T-helper 1 cell treated with Interleukin-12 subunit alpha and Interleukin-12 subunit beta and Interleukin-4 antibody, amounts not matched to agents 30 ng/mL and 1 ng/mL, for 36 hours (primary cell): Measurements from ENCODE around the gene ASB16. TPM values are rescaled to one million over a fixed set of nuclear protein-coding genes. Genes with fewer than 3 reads are reported as not detected.

Experiments
- intact Hi-C: fragments of 100-400 bp; cut with micrococcal nuclease; formaldehyde crosslinking; loops from one replicate; pipeline ENCODE4 v1.15.1; 2024
- total RNA-seq: library from RNA; stranded (reverse); gene quantifications from 2 replicates; pipeline ENCODE4 v1.2.3, GENCODE V29; 2022

ASB16 gene
- total RNA-seq, 1 donor from 2014 or later = not detected

DNA sequence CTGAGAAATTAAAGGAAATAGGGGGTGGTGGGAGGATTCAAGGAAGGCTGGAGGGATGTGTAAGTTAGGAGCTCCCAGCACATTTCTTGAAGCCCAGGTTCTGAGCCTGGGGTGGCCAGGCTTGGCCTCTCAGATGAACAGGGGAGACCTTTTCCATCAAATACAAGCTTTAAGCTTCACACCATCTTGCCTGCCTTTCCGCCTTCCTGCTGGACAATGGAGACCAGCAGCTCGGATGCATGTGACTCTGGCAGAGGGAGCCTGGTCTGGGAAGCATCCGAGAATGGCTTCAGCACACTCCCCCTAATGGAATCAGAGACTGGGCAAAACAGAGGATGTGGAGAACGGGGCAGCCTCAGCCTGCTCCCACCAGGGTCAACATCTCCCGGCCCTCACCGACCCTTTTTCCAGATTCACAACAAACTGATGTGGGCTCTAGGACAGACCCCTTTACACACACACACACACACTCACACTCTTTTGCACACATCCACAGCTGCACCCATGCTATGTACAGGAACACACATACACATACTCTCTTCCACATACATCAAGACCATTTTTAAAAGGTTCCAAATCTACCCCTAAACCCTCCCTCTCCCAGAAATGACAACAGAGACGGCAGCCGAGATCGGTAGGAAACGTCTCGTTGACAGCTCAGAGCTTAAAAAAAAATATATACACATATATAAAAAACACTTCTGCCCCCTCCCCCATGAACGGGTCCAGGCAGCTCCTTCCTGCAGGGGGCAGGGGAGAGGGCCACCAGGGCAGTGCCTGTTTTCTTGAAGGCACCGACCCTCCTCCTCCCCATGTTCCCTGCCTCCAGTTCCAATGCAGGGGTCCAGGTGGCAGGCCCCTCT is 35.7 kb downstream of the ASB16 start:
- intact Hi-C loops = no loop called here

DNA sequence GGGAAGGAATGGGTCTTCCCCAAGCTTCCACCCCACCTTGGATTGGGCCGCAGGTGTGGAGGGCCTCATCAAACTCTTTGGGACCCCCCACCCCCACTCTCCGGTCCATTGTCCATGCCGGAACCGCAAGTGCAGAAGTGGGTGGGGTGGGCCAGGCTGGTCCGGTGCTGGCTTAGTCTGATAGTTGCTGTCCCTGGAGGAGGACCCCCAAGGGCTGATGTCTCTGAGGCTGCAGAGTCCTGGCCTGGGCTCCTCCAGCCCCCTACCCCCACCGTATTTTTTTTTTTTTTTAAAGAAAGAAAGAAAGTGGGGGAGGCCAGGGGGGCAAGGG is 36.3 kb downstream of the ASB16 start:
- intact Hi-C loops = no loop called here

DNA sequence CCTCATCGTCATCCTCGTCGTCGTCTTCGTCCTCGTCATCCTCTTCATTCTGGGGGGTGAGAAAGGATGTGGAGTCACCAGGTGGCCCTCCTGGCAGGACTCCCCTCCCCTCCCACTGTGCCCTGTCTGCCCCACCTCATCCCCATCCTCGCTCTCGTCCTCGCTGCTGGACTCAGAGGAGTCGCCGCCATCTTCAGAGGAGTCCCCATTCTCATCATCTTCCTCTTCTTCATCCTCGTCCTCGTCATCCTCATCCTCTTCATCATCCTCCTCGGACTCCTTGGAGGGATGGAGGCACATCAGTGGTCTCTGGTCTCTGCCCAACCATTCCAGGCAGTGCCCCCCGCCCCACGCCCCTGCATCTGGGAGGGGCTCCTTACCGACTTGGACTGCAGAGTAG is 36.8 kb downstream of the ASB16 start:
- intact Hi-C loops = no loop called here

DNA sequence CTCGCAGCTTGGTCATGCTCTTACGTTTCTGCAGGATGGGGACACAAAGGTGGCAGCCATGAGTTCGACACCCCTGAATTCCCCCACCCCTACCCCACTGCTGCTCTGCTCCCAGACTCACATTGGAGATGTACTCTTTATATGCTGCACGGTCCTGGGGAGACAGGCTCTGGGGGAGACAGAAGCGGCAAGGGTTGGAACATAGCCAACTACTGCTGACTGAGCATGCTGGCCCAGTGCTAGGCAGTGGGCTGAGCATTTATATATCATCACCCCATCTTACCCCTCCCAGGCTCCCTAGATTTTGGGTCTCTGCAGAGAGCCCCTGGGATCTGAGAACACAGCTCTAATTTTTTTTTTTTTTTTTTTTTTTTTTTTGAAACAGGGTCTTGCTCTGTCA is 37.2 kb downstream of the ASB16 start:
- intact Hi-C loops = no loop called here

DNA sequence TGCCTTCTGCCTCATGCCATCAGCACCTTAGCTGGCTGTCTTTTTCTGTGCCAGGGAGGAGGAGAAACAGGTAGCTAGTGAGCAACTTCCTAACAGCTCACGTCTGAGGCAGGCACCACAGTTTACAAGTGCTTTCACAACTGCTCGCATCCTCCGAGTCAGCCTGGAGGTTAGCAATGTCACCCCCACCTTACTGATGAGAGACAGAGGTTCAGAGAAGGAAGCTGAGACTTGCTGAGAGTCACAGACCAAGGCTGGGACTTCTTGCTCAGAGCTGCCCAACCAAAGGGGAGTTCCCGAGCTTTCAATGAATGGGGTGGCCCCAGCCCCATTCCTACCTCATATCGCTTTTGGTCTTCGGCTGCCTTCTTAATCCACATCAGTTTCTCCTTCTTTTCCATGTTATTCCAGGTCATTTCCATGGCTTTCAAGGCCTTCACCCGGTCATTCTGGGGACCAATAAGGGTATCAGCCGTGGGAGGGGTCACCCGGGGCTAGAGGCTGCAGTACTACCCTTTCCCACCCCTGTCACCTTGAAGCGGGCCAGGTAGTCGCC is 39.4 kb downstream of the ASB16 start:
- intact Hi-C loops = loop anchor here (1.0 kb wide), 4 partner anchors 8 to 121 kb away; no protein-coding TSS in a partner anchor

DNA sequence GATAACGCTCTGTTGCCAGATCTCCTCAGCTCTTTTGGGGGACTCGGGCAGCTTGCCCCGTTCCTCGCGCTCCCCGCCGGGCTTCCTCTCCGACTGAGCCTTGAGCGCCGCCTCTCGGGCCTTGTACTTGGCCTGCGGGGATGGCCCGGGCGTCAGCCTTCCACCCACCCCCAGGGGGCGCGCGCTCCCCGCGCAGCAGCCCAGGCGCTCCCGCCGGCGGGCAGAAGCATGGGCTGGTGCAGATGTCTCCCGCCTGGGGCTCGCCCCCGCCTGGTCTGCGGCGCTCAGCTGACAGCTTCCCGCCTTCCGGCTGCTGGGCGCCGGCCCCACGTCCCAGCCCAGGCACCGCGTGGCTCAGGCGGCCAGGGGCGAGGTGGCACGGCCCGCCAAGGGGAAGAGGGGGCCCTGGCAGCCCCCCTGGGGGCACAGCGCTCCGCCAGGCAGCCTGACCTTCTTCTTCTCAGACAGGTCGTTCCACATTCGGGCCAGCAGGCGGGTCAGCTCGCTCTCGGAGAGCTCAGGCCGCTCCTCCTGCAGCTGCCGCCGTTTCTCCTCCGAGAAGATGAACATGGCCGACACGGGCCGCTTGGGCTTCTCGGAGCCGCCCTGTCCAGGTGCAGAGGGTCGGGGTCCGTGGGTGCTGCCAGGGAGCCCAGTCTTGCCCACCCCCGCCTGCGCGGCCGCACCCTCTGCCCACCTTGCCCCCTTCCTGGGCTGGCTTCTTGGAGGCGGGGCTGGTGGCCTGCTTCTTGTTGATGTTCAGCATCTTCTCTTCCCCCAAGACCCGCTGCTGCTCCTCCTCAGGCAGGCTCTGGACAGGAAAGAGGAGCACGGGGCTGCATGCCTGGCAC is 40.1 kb downstream of the ASB16 start:
- intact Hi-C loops = loop anchor here (1.0 kb wide), 4 partner anchors 8 to 121 kb away; no protein-coding TSS in a partner anchor

DNA sequence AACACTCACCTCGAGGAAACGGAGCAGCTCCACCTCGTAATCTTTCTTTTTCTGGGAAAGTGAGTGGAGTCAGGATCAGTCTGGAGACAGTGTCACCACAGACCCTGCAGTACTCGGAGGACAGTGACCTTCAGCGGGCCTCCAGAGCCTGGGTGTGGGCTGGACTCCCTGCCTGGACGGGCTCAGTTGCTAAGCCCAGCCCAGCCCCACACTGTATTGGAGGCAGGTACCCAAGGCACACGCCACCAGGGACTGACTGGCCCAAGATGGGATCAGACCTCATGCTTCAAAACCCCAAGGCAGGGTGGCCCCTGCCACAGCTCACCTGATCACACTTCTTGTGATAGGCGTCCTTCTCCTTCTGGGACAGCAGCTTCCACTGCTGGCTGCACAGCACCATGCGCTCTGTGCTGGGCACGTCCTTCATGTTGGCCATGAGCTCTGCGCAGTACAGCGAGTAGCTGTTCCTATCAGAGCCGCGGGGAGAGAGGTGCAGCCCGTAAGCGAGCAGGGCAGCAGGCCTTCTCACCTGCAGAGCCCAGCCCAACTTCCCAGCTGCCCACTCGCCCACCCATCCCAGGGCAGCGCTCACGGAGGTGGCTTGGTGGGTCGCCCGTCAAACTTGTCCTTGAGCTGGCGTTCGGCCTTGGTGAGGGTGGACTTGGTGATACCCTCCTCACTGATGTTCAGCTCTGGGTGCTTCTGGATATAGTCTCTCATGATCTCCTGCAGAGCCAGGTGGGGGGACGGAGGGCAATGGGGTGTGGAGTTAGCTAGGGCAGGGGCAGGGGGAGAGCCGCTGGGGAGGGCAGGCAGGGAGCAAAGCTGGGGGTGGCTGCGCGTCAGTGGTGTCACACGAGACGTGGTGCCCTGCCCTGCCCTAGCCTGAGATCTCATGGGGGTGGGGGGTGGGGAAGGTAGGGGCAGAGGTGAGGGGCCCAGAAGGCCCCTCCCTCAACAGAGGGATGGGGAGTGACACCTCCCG is 41.1 kb downstream of the ASB16 start:
- intact Hi-C loops = no loop called here

DNA sequence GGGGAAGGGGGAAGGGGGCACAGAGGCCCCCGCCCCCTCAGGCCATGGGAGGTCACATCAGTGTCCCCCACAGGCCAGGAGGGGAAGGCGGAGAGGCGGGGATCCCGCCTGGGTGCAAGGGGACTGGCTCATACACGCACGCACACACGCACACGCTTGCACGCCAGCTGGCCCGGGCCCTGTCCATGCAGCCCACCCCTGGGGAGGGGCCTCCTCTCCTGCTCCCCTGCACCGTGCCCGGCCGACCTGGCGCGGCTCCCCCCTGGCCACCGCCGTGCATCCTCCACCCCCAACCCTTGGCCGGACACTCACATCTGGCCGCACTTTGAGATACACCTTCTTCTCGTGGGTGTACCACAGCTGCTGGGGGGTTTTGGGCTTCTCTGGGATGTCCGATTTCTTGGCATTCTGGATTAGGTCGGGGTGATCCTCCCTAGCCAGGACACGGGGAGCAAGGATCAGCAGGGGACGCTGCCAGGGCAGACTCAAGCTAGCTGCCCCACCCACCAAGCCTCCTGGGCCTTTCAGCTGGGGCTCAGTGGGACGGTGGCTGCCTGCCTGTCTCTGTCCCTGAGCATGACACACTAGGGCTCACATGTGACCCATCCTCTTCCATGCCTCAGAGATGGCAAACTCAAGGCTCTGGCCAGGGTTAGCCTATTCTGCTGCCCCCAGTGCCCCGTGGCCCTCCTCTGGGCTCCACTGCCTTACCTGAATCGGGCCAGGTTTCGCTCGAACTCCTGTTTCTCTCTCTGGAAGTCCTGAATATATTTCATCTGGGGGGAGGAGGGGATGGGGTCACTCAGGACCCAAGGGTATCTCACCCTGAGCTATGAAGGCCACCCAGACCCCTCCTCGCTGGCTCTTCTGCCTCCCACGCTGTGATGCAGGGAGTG is 42.3 kb downstream of the ASB16 start:
- intact Hi-C loops = no loop called here

DNA sequence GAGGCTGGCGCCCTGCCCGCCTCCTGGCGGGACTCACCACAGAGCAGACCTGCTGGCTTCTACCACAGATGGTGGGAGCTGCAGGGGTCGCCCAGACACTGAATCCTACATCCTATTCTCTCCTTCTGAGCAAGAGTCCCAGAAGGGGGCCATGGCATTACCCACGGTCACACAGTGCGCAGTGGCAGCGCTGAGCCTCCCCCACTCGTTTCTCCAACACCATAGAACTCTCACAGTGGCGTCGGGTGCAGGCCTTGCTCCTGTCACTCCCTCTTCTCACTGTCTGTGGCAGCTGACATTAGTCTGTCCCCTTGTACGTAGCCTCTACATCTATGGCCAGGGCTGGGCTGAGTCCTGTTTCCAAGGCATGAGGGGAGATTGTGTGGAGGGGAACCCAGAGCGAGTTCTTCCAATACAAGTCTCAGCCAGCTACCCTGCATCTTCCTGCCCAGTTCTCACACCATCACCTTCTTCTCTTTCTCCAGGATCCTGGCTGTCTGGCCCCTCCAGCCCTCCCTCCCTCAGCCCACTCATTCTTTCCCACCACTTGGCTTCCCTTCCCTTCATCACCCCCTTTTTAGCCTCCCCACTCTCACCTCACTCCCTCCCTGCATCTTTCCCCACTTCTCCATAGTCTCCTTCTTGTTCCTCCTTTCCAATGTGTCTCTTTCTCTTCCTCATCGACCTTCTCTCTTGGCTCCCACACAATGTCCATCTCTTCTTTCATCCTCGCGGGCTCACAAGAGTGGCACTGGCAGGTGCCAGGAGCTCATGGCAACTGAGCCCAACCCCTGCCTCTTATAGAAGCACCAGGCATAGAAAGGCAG is 43.1 kb downstream of the ASB16 start:
- intact Hi-C loops = no loop called here

DNA sequence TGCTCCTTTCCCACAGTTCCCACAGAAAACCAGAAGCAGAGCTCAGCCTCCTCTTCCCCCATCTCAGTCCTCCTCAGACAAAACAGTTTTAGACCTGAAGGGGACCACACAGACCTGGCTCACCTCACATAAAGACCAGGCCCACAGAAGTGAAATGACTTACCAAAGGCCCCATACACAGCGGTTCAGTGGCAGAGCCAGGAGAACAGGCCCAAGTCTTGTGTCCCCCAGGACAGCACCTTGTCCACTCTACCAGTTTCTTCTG is 43.7 kb downstream of the ASB16 start:
- intact Hi-C loops = no loop called here

DNA sequence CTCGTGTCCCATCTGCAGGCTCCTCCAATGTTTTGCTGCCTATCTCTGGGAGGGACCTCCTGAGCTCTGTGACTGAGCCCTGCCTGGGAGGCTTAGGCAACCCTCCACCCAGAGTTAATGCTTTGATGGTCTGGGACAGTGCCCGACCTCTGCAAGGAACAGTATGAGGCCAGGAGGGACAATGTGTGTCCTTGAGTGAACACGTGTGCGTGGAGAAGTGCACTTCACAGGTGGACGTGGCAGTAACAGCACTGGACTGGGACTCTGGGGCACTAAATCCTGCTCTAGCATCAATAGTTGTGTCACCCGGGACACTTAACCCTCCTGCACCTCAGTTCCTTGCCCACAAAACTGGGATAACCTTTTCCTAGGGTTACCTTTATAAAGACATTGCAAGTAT is 44.4 kb downstream of the ASB16 start:
- intact Hi-C loops = loop anchor here (5.0 kb wide), 1 partner anchor 682 kb away; the partner anchor contains the start of gene EFTUD2

DNA sequence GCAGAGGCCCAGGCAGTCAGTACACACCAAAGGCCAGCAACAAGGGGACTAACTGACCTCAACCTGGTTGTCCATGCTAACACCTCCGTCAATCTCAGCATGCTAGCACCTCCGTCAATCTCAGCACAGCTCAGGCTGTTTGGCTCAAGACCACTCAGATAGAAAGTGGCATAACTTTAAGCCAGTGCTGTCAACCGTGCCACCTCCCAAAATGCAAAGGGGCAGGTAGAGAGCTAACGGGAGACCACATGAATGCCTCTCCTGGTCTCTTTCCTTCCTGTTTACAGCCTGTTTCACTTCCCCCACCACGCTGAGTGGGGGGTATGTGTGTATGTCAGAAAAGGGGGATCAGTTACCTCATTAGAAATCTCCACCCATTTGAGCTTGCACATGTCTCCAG is 45.7 kb downstream of the ASB16 start:
- intact Hi-C loops = loop anchor here (5.0 kb wide), 1 partner anchor 681 kb away; the partner anchor contains the start of gene EFTUD2

DNA sequence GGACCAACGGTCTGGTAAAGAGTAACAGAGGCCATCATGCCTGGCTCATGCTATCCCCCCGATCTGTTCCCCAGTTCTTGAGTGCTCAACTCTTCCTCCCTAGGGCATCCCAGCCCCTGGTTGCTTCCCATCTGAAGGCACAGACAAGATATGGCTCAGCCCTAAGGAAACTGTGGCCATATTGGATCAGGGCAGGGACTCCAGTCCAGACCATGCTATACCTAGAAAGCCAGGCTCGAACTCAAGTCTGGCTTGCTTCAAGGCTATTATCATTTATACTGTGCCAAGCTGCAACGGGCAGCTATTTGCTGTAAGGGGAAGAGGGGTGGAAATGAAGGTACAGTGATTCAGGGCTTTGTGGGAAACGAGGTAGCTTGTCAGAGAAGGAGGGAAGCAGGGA is 46.2 kb downstream of the ASB16 start:
- intact Hi-C loops = loop anchor here (5.0 kb wide), 1 partner anchor 681 kb away; the partner anchor contains the start of gene EFTUD2

DNA sequence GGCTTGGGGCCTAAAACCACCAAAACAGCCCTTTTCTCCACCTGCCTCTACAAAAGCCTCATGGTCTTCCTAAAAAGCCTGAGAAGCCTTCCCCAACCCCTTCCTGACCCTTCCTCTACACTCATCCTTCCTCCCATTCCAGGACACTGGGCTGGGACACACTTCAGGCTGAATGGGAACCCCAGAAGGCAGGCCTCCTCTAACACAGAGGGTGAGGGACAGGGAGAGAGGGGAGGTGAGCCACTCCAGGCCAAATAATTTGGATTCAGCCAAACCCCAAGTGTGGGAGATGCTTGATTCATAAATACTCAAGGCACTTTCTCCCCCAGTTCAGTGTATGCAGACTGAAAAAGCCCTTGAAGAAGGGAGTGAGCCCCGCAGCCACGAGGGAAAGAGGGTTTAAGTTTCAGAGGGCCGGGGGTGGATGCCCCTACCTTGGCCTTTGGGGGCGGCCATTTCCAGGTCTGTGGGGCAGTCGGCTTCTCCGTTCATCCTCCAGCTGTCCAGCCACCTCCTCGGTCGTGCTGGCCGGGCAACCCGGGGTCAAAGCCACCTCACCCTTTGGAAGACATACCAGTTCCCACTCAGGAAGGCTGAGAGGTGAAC is 47.3 kb downstream of the ASB16 start:
- intact Hi-C loops = loop anchor here (1.0 to 5.0 kb wide), 4 partner anchors 8 to 679 kb away; partner anchors contain the start of gene EFTUD2

DNA sequence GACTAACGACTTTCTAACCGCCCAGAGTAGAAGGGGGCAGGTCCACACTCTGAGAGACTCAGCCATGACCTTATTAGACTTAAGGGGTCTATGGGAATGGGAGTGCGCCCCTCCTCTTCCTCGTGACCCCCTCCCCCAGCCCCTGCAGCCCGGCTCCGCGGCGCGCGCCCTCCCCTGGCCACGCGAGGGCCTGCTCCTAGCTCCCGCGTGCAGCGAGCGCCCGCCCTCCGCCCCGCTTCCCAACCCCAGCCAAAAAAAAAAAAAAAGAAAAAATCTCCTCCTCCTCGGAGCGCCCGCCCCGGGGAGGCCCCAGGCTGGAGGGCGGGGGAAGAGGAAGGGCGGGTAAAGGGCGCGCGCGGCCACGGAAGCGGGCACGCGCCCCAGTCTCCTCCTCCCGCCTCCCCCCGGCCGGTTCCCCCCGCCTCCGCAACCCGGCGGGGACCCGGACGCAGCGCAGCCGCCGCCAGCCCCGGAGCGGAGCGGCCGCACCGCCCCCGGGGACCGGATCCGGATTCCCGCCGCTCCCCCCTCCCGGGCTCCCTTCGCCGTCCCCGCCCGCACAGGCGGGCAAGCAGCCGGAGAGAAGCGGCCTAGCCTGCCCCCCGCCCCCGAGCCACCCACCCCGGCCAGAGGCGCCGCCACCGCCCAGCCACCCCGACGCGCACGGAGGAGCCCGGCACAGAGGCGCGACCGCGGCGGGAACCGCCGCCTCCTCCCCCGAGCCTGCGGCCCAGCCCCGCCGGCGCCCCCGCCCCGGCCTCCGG is 48.0 kb downstream of the ASB16 start:
- intact Hi-C loops = loop anchor here (1.0 to 5.0 kb wide), 4 partner anchors 8 to 679 kb away; partner anchors contain the start of gene EFTUD2

DNA sequence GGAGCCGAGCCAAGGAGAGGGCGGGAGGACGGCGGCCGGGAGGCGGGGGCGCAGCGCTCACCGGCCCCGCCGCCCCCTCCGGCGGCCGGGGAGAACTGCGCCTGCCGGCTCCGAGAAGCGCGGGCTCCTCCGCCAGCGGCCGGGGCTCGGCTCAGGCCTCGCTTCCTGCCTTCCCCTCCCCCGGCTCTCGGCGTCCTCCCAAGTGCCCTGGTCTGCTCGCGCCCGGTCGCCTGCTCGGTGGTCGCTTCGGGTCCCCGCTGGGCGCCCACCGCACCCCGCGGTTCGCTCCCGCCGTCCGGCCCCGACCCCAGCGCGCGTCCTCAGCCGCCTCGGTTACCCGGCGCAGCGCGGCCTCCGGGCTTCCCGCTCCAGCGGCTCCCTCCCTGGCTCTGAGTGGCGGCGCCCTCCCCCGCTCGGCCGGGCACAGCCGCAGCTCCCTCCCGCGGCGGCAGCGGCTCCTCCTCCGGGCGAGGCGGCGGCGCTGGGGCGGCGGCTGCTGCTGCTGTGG is 48.7 kb downstream of the ASB16 start:
- intact Hi-C loops = loop anchor here (5.0 kb wide), 1 partner anchor 678 kb away; the partner anchor contains the start of gene EFTUD2

DNA sequence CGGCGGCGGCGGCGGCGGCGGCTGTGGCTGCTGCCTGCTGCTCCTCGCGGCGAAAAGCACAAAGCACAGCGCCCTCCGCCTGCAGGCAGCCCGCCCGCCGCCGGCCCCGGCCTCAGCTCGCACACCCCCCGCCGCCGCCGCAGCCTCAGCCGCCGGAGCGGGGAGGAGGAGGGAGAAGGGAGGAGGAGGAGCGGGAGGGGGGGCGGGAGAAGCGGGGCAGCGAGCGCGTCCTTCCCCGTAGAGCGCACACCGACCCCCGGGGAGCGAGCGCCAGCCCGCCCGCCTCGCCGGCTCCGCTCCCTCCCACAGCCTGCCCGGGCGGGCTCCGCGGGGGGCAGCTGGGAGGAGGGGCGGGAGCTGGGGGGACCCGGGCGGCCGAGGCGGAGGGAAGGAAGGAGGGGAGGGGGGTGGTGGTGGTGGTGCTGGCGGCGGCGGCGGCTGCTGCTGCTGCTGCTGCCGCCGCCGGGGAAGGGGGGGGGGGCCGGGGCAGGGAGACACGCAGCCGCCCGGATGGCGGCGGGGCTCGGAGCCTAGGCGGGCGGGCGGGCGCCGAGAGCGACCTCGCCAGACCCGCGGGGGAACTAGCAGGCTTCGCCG is 49.2 kb downstream of the ASB16 start, which contains the start of gene UBTF:
Gene UBTF (minus strand): TSS at position 60 of the 597 bp plus-strand sequence. CDS start 1,446 bp downstream, outside the sequence.
- intact Hi-C loops = loop anchor here (5.0 kb wide), 3 partner anchors 283 to 678 kb away; partner anchors contain the start of genes EFTUD2 and GPATCH8
